Fibroblast of lung (primary cell): ENCODE data around the gene THEM5.

Experiments used
- CTCF ChIP-seq, 2 donors: IDR thresholded peaks in 1 of 2; conservative IDR thresholded peaks in 1 of 2; 1 replicate in 1 of 2; 2 replicates in 1 of 2; pipeline ENCODE4 v1.5.1; 2011 to 2012; ENCODE audit warnings: low read length in 2 of 2, control low read depth in 1 of 2, inconsistent platforms in 1 of 2, low read depth in 1 of 2, mild to moderate bottlenecking in 1 of 2
- EZH2 ChIP-seq: IDR thresholded peaks from 2 replicates; pipeline ENCODE4 v1.5.1; 2012; ENCODE audit warnings: low read length, control low read depth, mild to moderate bottlenecking; ENCODE audit errors: missing control alignments

GRCh38 chr1:151875419-151876097 is 22.0 kb upstream of the THEM5 start:
- TF ChIP-seq CTCF (conservative IDR thresholded peaks at IDR 0.05 in 1 of 2, IDR thresholded peaks at IDR 0.05 in 1 of 2; ENCODE audit: low read depth in 1 of 2, low read length in 2 of 2): no peak
- no peak for TF ChIP-seq EZH2
